Endodermal cell (in vitro differentiated cells): ENCODE measurements around the gene OGDH. TPM values are rescaled to one million over a fixed set of nuclear protein-coding genes. Genes with fewer than 3 reads are reported as not detected.

Experiments used
- DNase-seq: peaks from one replicate; pipeline ENCODE4 v3.0.0-alpha.2; 2017
- H3K27ac ChIP-seq: 2 replicates; pipeline ENCODE4 v1.5.1; 2013; ENCODE audit warnings: mild to moderate bottlenecking, low read depth, low read length, moderate library complexity
- H3K27me3 ChIP-seq: 2 replicates; pipeline ENCODE4 v1.6.1; 2013; ENCODE audit warnings: mild to moderate bottlenecking, low read length, moderate library complexity; ENCODE audit not compliant: insufficient read depth, control insufficient read depth, poor library complexity, severe bottlenecking
- H3K36me3 ChIP-seq: 2 replicates; pipeline ENCODE4 v1.7.0; 2013; ENCODE audit warnings: mild to moderate bottlenecking, low read length, moderate library complexity; ENCODE audit not compliant: control insufficient read depth, insufficient read depth
- H3K4me1 ChIP-seq: one replicate; pipeline ENCODE4 v1.7.0; 2013; ENCODE audit warnings: low read length; ENCODE audit not compliant: control insufficient read depth, insufficient read depth
- H3K4me3 ChIP-seq: 2 replicates; pipeline ENCODE4 v1.5.1; 2013; ENCODE audit warnings: mild to moderate bottlenecking, low read length, moderate library complexity
- H3K9ac ChIP-seq: 2 replicates; pipeline ENCODE4 v1.6.1; 2013; ENCODE audit warnings: mild to moderate bottlenecking, low read length, moderate library complexity; ENCODE audit not compliant: poor library complexity, severe bottlenecking; ENCODE audit errors: extremely low read depth
- H3K9me3 ChIP-seq: 2 replicates; pipeline ENCODE4 v1.6.1; 2013; ENCODE audit warnings: mild to moderate bottlenecking, low read length, moderate library complexity; ENCODE audit not compliant: control insufficient read depth
- H3K27ac Mint-ChIP-seq: 2 replicates; pipeline ENCODE4 v1.8.0; 2020; ENCODE audit warnings: mixed read lengths
- H3K27me3 Mint-ChIP-seq: 2 replicates; pipeline ENCODE4 v1.8.0; 2021; ENCODE audit warnings: mild to moderate bottlenecking, mixed read lengths; ENCODE audit not compliant: insufficient read depth
- H3K36me3 Mint-ChIP-seq: 2 replicates; pipeline ENCODE4 v1.8.0; 2020; ENCODE audit warnings: low read depth, mixed read lengths
- H3K4me1 Mint-ChIP-seq: 2 replicates; pipeline ENCODE4 v1.8.0; 2020; ENCODE audit warnings: mixed read lengths
- H3K4me3 Mint-ChIP-seq: 2 replicates; pipeline ENCODE4 v1.8.0; 2020; ENCODE audit warnings: mild to moderate bottlenecking, moderate library complexity, mixed read lengths
- H3K9me3 Mint-ChIP-seq: 2 replicates; pipeline ENCODE4 v1.8.0; 2020; ENCODE audit warnings: mild to moderate bottlenecking, mixed read lengths
- CTCF ChIP-seq: fragments of 200-600 bp; sonication (generic); conservative IDR thresholded peaks from 2 replicates; pipeline ENCODE4 v1.5.0; 2021; ENCODE audit warnings: antibody characterized with exemption, mild to moderate bottlenecking
- WGBS, 2 experiments: methylation state at CpG; one replicate each; pipeline versions ENCODE4 v1.1.5 to v1.1.7; 2013; ENCODE audit warnings: missing lambda C conversion rate in 2 of 2, mixed read lengths in 1 of 2; ENCODE audit not compliant: insufficient coverage in 1 of 2, insufficient read length in 1 of 2; 5-methylcytosine and 5-hydroxymethylcytosine counted together
- total RNA-seq, 2 donors: library from RNA; stranded (reverse); fragmentation: NEBNext Ultra II Directional in 1 of 2; extraction: Animal tissue kit (Norgen Biotek cat#: 25700) in 1 of 2; gene quantifications; 2 replicates in 1 of 2; 3 replicates in 1 of 2; pipeline ENCODE4 v1.2.1, GENCODE V29; 2021

OGDH gene
- total RNA-seq, 2 donors from 2014 or later = 82.5 to 96.0 TPM

DNA sequence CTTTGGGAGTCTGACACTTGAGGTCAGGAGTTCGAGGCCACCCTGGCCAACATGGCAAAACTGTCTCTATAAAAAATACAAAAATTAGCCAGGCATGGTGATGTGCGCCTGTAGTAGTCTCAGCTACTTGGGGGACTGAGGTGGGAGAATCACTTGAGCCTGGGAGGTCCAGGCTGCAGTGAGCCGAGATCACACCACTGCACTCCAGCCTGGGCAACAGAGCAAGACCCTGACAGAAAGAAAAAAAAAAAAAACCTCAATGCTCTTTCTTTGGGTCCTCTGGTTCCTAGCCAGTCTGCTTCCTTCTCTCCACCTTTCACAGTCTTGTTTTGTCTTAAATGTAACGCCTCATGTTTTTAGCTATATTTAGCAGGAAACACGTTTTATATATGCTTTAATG lies 9.4 kb downstream of the OGDH start:
- no peaks in the 10 kb centered on the region for H3K36me3 Mint-ChIP-seq

DNA sequence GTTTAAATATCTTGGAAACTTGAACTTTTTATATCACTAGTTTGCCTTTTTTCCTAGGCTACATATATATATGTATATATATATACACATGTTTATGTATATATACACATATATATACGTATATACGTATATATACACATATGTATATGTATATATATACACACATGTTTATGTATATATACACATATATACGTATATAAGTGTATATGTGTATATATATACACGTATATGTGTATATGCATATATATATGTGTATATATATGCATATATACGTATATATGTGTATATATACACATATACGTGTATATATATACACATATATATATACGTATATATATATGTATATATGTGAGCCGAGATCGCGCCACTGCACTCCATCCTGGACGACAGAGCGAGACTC lies 10.1 kb downstream of the OGDH start:
- Mint-ChIP-seq H3K4me3 (no peak overlapping the region), H3K27me3 (no peaks in the 10 kb centered on the region), H3K4me1 (peaks cover 6% of the 10 kb centered on the region), H3K36me3 (no peaks in the 10 kb centered on the region), H3K9me3 (no peaks in the 10 kb centered on the region), H3K27ac (no peak overlapping the region)
- no peaks in the 10 kb centered on the region for H3K27me3 ChIP-seq
- no peak overlapping the region for H3K27ac ChIP-seq
- WGBS, 2 experiments = 92 to 100% methylated on average over 2 to 6 of the region's 12 CpGs
- no peak overlapping the region for H3K9ac ChIP-seq
- no peak for TF ChIP-seq CTCF
- DNase-seq = no peak
- H3K9me3 ChIP-seq = no peaks in the 10 kb centered on the region
- H3K4me1 ChIP-seq = no peaks in the 10 kb centered on the region
- H3K36me3 ChIP-seq = no peaks in the 10 kb centered on the region
- no peak overlapping the region for H3K4me3 ChIP-seq

More for the DNA sequence above, 9.4 kb downstream of the OGDH start:
- no peak overlapping the region for H3K27ac Mint-ChIP-seq
- Histone ChIP-seq H3K4me3 (no peak overlapping the region), H3K27ac (no peak overlapping the region), H3K36me3 (no peaks in the 10 kb centered on the region), H3K27me3 (no peaks in the 10 kb centered on the region), H3K4me1 (no peaks in the 10 kb centered on the region), H3K9me3 (no peaks in the 10 kb centered on the region), H3K9ac (no peak overlapping the region)
- H3K4me1 Mint-ChIP-seq = peaks cover 6% of the 10 kb centered on the region
- TF ChIP-seq CTCF = no peak
- 91% methylated on average over 4 of the region's 5 CpGs; no CpG with 5 or more reads in 1 of the 2 experiments for WGBS, 2 experiments
- H3K9me3 Mint-ChIP-seq = no peaks in the 10 kb centered on the region
- H3K27me3 Mint-ChIP-seq = no peaks in the 10 kb centered on the region
- H3K4me3 Mint-ChIP-seq = no peak overlapping the region
- DNase-seq = no peak

GRCh38 chr7:44617225-44617890 lies 10.9 kb downstream of the OGDH start:
- Mint-ChIP-seq H3K4me1 (peaks cover 6% of the 10 kb centered on the region), H3K9me3 (no peaks in the 10 kb centered on the region), H3K27ac (no peak overlapping the region), H3K36me3 (no peaks in the 10 kb centered on the region), H3K4me3 (no peak overlapping the region), H3K27me3 (no peaks in the 10 kb centered on the region)
- DNase-seq = no peak
- 92 to 100% methylated on average over 2 of the region's 2 CpGs for WGBS, 2 experiments
- H3K4me1 ChIP-seq = no peaks in the 10 kb centered on the region
- H3K9ac ChIP-seq = no peak overlapping the region
- no peaks in the 10 kb centered on the region for H3K36me3 ChIP-seq
- H3K27ac ChIP-seq = no peak overlapping the region
- TF ChIP-seq CTCF = no peak
- H3K9me3 ChIP-seq = no peaks in the 10 kb centered on the region
- no peak overlapping the region for H3K4me3 ChIP-seq
- no peaks in the 10 kb centered on the region for H3K27me3 ChIP-seq
